Liver (tissue), 2 donors: ENCODE measurements around the gene TTC38.

ENCODE experiments used
- RAD21 ChIP-seq, 2 donors: IDR thresholded peaks; 2 replicates each; pipeline ENCODE4 v1.6.1; 2016; ENCODE audit warnings: antibody characterized with exemption in 2 of 2, mild to moderate bottlenecking in 2 of 2
- YY1 ChIP-seq: IDR thresholded peaks from 2 replicates; pipeline ENCODE4 v1.6.1; 2016; ENCODE audit warnings: antibody characterized with exemption, mild to moderate bottlenecking
- donor health status: healthy.

DNA sequence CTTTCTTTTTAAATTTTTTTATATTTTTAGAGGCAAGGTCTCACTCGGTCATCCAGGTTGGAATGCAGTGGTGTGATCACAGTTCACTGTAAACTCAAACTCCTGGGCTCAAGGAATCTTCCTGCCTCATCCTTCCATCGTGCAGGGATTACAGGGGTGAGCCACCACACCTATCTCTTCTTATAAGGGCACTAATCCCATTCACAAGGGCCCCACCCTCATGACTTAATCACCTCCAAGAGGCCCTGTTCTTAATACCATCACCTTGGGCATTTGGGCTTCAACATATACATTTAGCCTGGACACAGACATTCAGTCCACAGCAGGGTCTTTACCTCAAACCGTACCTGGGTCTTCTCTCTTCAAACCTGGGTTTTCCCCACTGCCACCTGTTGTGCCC lies 24.4 kb downstream of the TTC38 start:
- TF ChIP-seq YY1, result no peak
- no peak for TF ChIP-seq RAD21 (IDR thresholded peaks at IDR 0.05)
